A673 (cell line): ENCODE measurements around the gene IFI44. TPM values are rescaled to one million over a fixed set of nuclear protein-coding genes. Genes with fewer than 3 reads are reported as not detected.
A peak's percentile ranks its signal among the peaks of the same experiment; 100 is the strongest.

Source experiments
- BruUV-seq: library from RNA; stranded (reverse); fragments of 400-500 nt; replicated peaks from 2 replicates; lab custom pipeline; 2021; lab: Mats Ljungman, UMichigan
- CTCF ChIA-PET: fragments of 300-600 bp; sonication (Branson Sonifier 250); formaldehyde crosslinking; loops from one replicate; lab custom pipeline; 2022; ENCODE audit warnings: antibody characterized with exemption; lab: Charles Lee
- POLR2A ChIA-PET: fragments of 300-600 bp; sonication (Branson Sonifier 250); formaldehyde crosslinking; loops from one replicate; lab custom pipeline; 2022; ENCODE audit warnings: antibody characterized with exemption; ENCODE audit not compliant: low non-redundant PET; lab: Charles Lee
- DNase-seq: peaks from one replicate; pipeline ENCODE4 v3.0.0-alpha.2; 2015; ENCODE audit warnings: low spot score
- H3K27ac ChIP-seq: fragments of 200-600 bp; sonication (generic); 2 replicates; pipeline ENCODE4 v1.5.1; 2016; ENCODE audit warnings: mixed run types, low read depth, mild to moderate bottlenecking, mixed read lengths, antibody characterized with exemption, low read length; ENCODE audit not compliant: poor library complexity, severe bottlenecking
- H3K27me3 ChIP-seq: fragments of 200-600 bp; sonication (generic); replicated peaks from 2 replicates; pipeline ENCODE4 v1.6.1; 2017; ENCODE audit warnings: mixed run types, low read depth, mild to moderate bottlenecking, mixed read lengths, antibody characterized with exemption, low read length; ENCODE audit not compliant: insufficient read depth, poor library complexity
- H3K36me3 ChIP-seq: fragments of 200-600 bp; sonication (generic); 2 replicates; pipeline ENCODE4 v1.6.1; 2016; ENCODE audit warnings: mixed run types, mild to moderate bottlenecking, mixed read lengths, antibody characterized with exemption, low read length; ENCODE audit not compliant: insufficient read depth, poor library complexity, severe bottlenecking
- H3K4me1 ChIP-seq: fragments of 200-600 bp; sonication (generic); 2 replicates; pipeline ENCODE4 v1.6.1; 2017; ENCODE audit warnings: mixed run types, mild to moderate bottlenecking, mixed read lengths, antibody characterized with exemption, low read length; ENCODE audit not compliant: insufficient read depth, poor library complexity, severe bottlenecking
- H3K4me3 ChIP-seq: fragments of 200-600 bp; sonication (generic); 2 replicates; pipeline ENCODE4 v1.5.1; 2016; ENCODE audit warnings: low read depth, mixed run types, mild to moderate bottlenecking, mixed read lengths, low read length; ENCODE audit not compliant: poor library complexity, severe bottlenecking
- H3K9me3 ChIP-seq: fragments of 200-600 bp; sonication (generic); 2 replicates; pipeline ENCODE4 v1.6.1; 2016; ENCODE audit warnings: mixed run types, low read depth, mild to moderate bottlenecking, mixed read lengths, antibody characterized with exemption, low read length; ENCODE audit not compliant: poor library complexity, severe bottlenecking
- CTCF ChIP-seq: fragments of 300-800, 200-600 bp; sonication (generic); conservative IDR thresholded peaks from 2 replicates; pipeline ENCODE4 v1.5.1; 2017; ENCODE audit warnings: low read depth, mild to moderate bottlenecking, antibody characterized with exemption, low read length, moderate library complexity, mixed read lengths
- EZH2 ChIP-seq: fragments of 200-600 bp; sonication (generic); IDR thresholded peaks from 2 replicates; pipeline ENCODE4 v1.6.1; 2017; ENCODE audit warnings: borderline replicate concordance, low read depth, mild to moderate bottlenecking, mixed read lengths, antibody characterized with exemption, low read length; ENCODE audit not compliant: poor library complexity, severe bottlenecking
- intact Hi-C: fragments of 100-400 bp; cut with micrococcal nuclease; formaldehyde crosslinking; loops from one replicate; pipeline ENCODE4 v1.10.0; 2022; ENCODE audit not compliant: unreplicated experiment
- total RNA-seq: library from RNA; stranded (reverse); gene quantifications from 2 replicates; pipeline ENCODE4 v1.2.3, GENCODE V29; 2021

Gene IFI44
- total RNA-seq, 1 experiment from 2014 or later = 29.0 TPM

DNA sequence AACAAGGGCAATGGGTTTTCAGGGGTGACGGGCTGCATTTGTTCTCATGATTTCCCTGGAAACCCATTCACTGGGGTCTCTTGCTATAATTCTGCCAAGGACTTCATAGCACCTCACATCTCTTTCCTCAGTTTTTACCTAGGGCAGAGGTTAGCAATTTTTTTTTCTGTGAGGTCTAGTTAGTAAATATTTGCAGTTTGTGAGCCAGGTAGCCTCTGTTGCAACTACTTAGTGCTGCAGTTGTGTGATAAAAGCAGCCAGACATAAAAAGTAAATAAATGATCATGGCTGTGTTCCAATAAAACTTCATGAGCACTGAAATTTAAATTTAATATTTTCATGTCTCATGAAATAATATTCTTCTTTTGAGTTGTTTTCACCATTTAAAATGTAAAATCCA is 37.7 kb downstream of the IFI44 start:
- ChIA-PET POLR2A (no interaction called here), CTCF (no interaction called here)
- H3K4me3 ChIP-seq = no peak overlapping the region
- BruUV-seq = no TSS peak
- no peaks in the 10 kb centered on the region for H3K27me3 ChIP-seq
- H3K27ac ChIP-seq = no peak overlapping the region
- no peaks in the 10 kb centered on the region for H3K9me3 ChIP-seq
- H3K4me1 ChIP-seq = no peaks in the 10 kb centered on the region
- no peak for DNase-seq
- intact Hi-C loops = loop anchor here (5.0 kb wide), 1 partner anchor 510 kb away; no protein-coding TSS in a partner anchor
- no peak for TF ChIP-seq CTCF
- no peak for TF ChIP-seq EZH2
- H3K36me3 ChIP-seq = no peaks in the 10 kb centered on the region

GRCh38 chr1:78687914-78688313 is 38.3 kb downstream of the IFI44 start:
- CTCF ChIA-PET = no interaction called here
- BruUV-seq = no TSS peak
- no peak overlapping the region for H3K27ac ChIP-seq

GRCh38 chr1:78688697-78689096 is 39.1 kb downstream of the IFI44 start:
- Histone ChIP-seq H3K9me3 (no peaks in the 10 kb centered on the region), H3K36me3 (no peaks in the 10 kb centered on the region), H3K4me1 (no peaks in the 10 kb centered on the region), H3K27ac (no peak overlapping the region), H3K27me3 (no peaks in the 10 kb centered on the region), H3K4me3 (no peak overlapping the region)
- POLR2A ChIA-PET = no interaction called here
- peak; percentile 57 for DNase-seq
- no TSS peak for BruUV-seq
- CTCF ChIA-PET = interaction anchor here (0.5 kb wide), 1 partner anchor 511 kb away, joined by 8 read pairs; no protein-coding TSS in a partner anchor
- intact Hi-C loops = loop anchor here (2.0 to 5.0 kb wide), 2 partner anchors 150 to 509 kb away; no protein-coding TSS in a partner anchor
- TF ChIP-seq CTCF (peak; percentile 54), EZH2 (no peak)

More at GRCh38 chr1:78687914-78688313, 38.3 kb downstream of the IFI44 start:
- no peaks in the 10 kb centered on the region for H3K9me3 ChIP-seq
- DNase-seq = no peak
- TF ChIP-seq EZH2 = no peak
- POLR2A ChIA-PET = no interaction called here
- intact Hi-C loops = loop anchor here (2.0 to 5.0 kb wide), 2 partner anchors 151 to 509 kb away; no protein-coding TSS in a partner anchor
- H3K4me3 ChIP-seq = no peak overlapping the region
- no peaks in the 10 kb centered on the region for H3K27me3 ChIP-seq
- H3K4me1 ChIP-seq = no peaks in the 10 kb centered on the region
- no peaks in the 10 kb centered on the region for H3K36me3 ChIP-seq

GRCh38 chr1:78690516-78690915 is 40.9 kb downstream of the IFI44 start:
- CTCF ChIA-PET = no interaction called here

More at GRCh38 chr1:78690516-78690915, 40.9 kb downstream of the IFI44 start:
- no peak overlapping the region for H3K4me3 ChIP-seq
- DNase-seq = no peak
- intact Hi-C loops = loop anchor here (2.0 kb wide), 1 partner anchor 140 kb away; no protein-coding TSS in a partner anchor
- no peaks in the 10 kb centered on the region for H3K27me3 ChIP-seq
- H3K4me1 ChIP-seq = no peaks in the 10 kb centered on the region
- TF ChIP-seq CTCF (no peak), EZH2 (no peak)
- POLR2A ChIA-PET = no interaction called here
- H3K36me3 ChIP-seq = no peaks in the 10 kb centered on the region
- no TSS peak for BruUV-seq
- no peaks in the 10 kb centered on the region for H3K9me3 ChIP-seq
- H3K27ac ChIP-seq = no peak overlapping the region
